GM23338 (cell line): ENCODE results near the gene QRFP. TPM values are rescaled to one million over a fixed set of nuclear protein-coding genes. Genes with fewer than 3 reads are reported as not detected.

Experiments used
- ATAC-seq: fragments of 200-7000 bp; cut with Tn5 transposase; 3 replicates; pipeline ENCODE4 v1.9.1; 2020
- DNase-seq: peaks from one replicate; pipeline ENCODE4 v3.0.0-alpha.2; 2015; ENCODE audit warnings: low spot score
- H2AFZ ChIP-seq: fragments of 200-600 bp; sonication (generic); 2 replicates; pipeline ENCODE4 v1.8.0; 2016; ENCODE audit warnings: antibody characterized with exemption, mild to moderate bottlenecking, moderate library complexity
- H3F3A ChIP-seq: fragments of 200-600 bp; sonication (generic); replicated peaks from 2 replicates; pipeline ENCODE4 v1.8.0; 2017; ENCODE audit warnings: antibody characterized with exemption, mixed run types, low read depth
- H3K27ac ChIP-seq: fragments of 200-600 bp; sonication (generic); 2 replicates; pipeline ENCODE4 v1.6.1; 2016; ENCODE audit warnings: low read depth
- H3K27me3 ChIP-seq: fragments of 200-600 bp; sonication (generic); 2 replicates; pipeline ENCODE4 v1.8.0; 2016; ENCODE audit warnings: mild to moderate bottlenecking, mixed run types, moderate library complexity; ENCODE audit not compliant: insufficient read depth
- H3K36me3 ChIP-seq: fragments of 200-600 bp; sonication (generic); 2 replicates; pipeline ENCODE4 v1.8.0; 2016; ENCODE audit warnings: mild to moderate bottlenecking; ENCODE audit not compliant: insufficient read depth
- H3K4me1 ChIP-seq: fragments of 200-600 bp; sonication (generic); 2 replicates; pipeline ENCODE4 v1.8.0; 2016; ENCODE audit warnings: mild to moderate bottlenecking, moderate library complexity; ENCODE audit not compliant: insufficient read depth
- H3K4me2 ChIP-seq: fragments of 200-600 bp; sonication (generic); 2 replicates; pipeline ENCODE4 v1.7.1; 2017; ENCODE audit warnings: mixed run types
- H3K4me3 ChIP-seq: fragments of 200-600 bp; sonication (generic); 2 replicates; pipeline ENCODE4 v1.6.1; 2016; ENCODE audit warnings: mixed run types
- H3K79me2 ChIP-seq: fragments of 200-600 bp; sonication (generic); replicated peaks from 2 replicates; pipeline ENCODE4 v1.8.0; 2017; ENCODE audit warnings: mild to moderate bottlenecking; ENCODE audit not compliant: insufficient read depth
- H3K9me2 ChIP-seq: fragments of 200-600 bp; sonication (generic); 2 replicates; pipeline ENCODE4 v1.8.0; 2017; ENCODE audit not compliant: insufficient read depth
- H4K20me1 ChIP-seq: fragments of 200-600 bp; sonication (generic); replicated peaks from 2 replicates; pipeline ENCODE4 v1.8.0; 2017; ENCODE audit warnings: mild to moderate bottlenecking; ENCODE audit not compliant: insufficient read depth
- H3K27ac Mint-ChIP-seq: 2 replicates; pipeline ENCODE4 v1.8.0; 2020; ENCODE audit warnings: inconsistent platforms, mild to moderate bottlenecking, moderate library complexity, mixed read lengths
- H3K27me3 Mint-ChIP-seq: 3 replicates; pipeline ENCODE4 v1.8.0; 2022; ENCODE audit warnings: low read depth, mild to moderate bottlenecking, moderate library complexity, mixed read lengths, inconsistent platforms; ENCODE audit not compliant: insufficient read depth, poor library complexity
- H3K36me3 Mint-ChIP-seq: 3 replicates; pipeline ENCODE4 v1.8.0; 2021; ENCODE audit warnings: low read depth, mild to moderate bottlenecking, inconsistent platforms, moderate library complexity, mixed read lengths
- H3K4me1 Mint-ChIP-seq: 3 replicates; pipeline ENCODE4 v1.8.0; 2020; ENCODE audit warnings: mild to moderate bottlenecking, inconsistent platforms, mixed read lengths
- H3K4me3 Mint-ChIP-seq: 3 replicates; pipeline ENCODE4 v1.8.0; 2021; ENCODE audit warnings: moderate library complexity, mild to moderate bottlenecking, inconsistent platforms, mixed read lengths
- H3K9me3 Mint-ChIP-seq: 3 replicates; pipeline ENCODE4 v1.8.0; 2020; ENCODE audit warnings: moderate library complexity, mild to moderate bottlenecking, inconsistent platforms, mixed read lengths
- CREB1 ChIP-seq: fragments of 250-450 bp; sonication (Bioruptor Pico); IDR thresholded peaks from 2 replicates; pipeline ENCODE4 v1.5.0; 2020; ENCODE audit warnings: low read depth, mild to moderate bottlenecking, moderate library complexity
- EZH2 ChIP-seq: fragments of 200-600 bp; sonication (generic); IDR thresholded peaks from one replicate; pipeline ENCODE4 v1.8.0; 2017; ENCODE audit warnings: antibody characterized with exemption, mild to moderate bottlenecking, low read depth; ENCODE audit not compliant: unreplicated experiment
- JUNB ChIP-seq: IDR thresholded peaks from one replicate; pipeline ENCODE4 v1.6.1; 2016; ENCODE audit warnings: antibody characterized with exemption; ENCODE audit not compliant: unreplicated experiment
- NANOG ChIP-seq: IDR thresholded peaks from 2 replicates; pipeline ENCODE4 v1.6.1; 2016; ENCODE audit warnings: antibody characterized with exemption, borderline replicate concordance
- POLR2AphosphoS5 ChIP-seq: IDR thresholded peaks from 2 replicates; pipeline ENCODE4 v1.6.1; 2016; ENCODE audit warnings: antibody characterized with exemption, low read depth
- STAT1 ChIP-seq: IDR thresholded peaks from one replicate; pipeline ENCODE4 v1.6.1; 2016; ENCODE audit warnings: antibody characterized with exemption; ENCODE audit not compliant: unreplicated experiment
- ZNF114 ChIP-seq: fragments of 250-450 bp; sonication (Bioruptor Pico); IDR thresholded peaks from 2 replicates; pipeline ENCODE4 v1.5.0; 2020; ENCODE audit warnings: mild to moderate bottlenecking, moderate library complexity
- ZNF331 ChIP-seq: fragments of 250-450 bp; sonication (Bioruptor Pico); IDR thresholded peaks from 2 replicates; pipeline ENCODE4 v1.5.0; 2020; ENCODE audit warnings: low read depth, mild to moderate bottlenecking, moderate library complexity
- polyA plus RNA-seq: library from polyadenylated mRNA; unstranded; fragments of >200 nt; fragmentation: Nextera tagmentation; extraction: Ambion mirVana; gene quantifications from 2 replicates; pipeline ENCODE4 v1.2.1, GENCODE V29; 2016
- total RNA-seq: library from RNA; depleted of rRNA; stranded (reverse); fragments of >200 nt; shearing (Covaris generic); gene quantifications from 2 replicates; pipeline ENCODE4 v1.2.3, GENCODE V29; 2014
- TF ChIP-seq, protein P1 (sequence below): IDR thresholded peaks from 2 replicates; pipeline ENCODE4 v1.6.1; 2016; ENCODE audit warnings: antibody characterized with exemption
- TF ChIP-seq, protein P2 (sequence below), 2 experiments: fragments of 200-600 bp in 1 of 2; sonication (generic) in 1 of 2; conservative IDR thresholded peaks; 2 replicates each; pipeline versions ENCODE4 v1.5.1 to v1.6.1; 2016 to 2017; ENCODE audit warnings: antibody characterized with exemption in 2 of 2, low read depth in 2 of 2, mild to moderate bottlenecking in 2 of 2, moderate library complexity in 1 of 2

The QRFP gene
- total and polyA plus RNA-seq, 2 experiments from 2014 or later = not detected

DNA sequence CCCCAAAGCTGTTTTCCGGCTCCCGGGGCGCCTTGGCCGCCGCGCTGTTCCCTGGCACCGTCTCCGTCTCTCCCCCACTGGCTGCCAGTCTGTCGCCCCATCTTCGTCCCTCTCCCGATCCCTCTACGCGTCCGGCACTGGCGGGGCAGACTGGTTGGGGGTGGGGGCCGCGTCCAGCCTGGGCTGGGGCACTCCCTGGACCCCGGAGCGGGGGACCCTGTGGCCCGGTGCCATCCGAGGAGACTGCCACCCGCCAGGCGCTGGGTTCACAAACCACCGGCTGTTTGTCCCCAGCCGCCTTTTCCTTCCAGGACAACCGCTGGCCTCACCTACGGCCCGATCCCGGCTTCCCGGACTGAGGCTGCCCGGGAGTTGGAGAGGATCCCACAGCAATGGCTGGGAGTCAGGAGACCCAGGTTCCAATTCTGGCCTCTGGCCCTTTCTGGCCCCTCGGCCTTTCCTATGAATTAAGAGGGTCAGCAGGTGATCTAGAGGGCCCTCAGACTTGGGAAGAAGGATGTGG lies 43.5 kb upstream of the QRFP start:
- peak; percentile 1 for ATAC-seq
- Histone ChIP-seq H3K4me2 (peak overlapping the region; percentile 96), H3F3A (peaks cover 14% of the 10 kb centered on the region), H3K9me2 (no peaks in the 10 kb centered on the region), H3K36me3 (no peaks in the 10 kb centered on the region), H3K27me3 (peaks cover 48% of the 10 kb centered on the region), H3K79me2 (no peaks in the 10 kb centered on the region), H3K4me1 (peaks cover 26% of the 10 kb centered on the region), H2AFZ (peak overlapping the region; percentile 57), H3K4me3 (peak overlapping the region; percentile 96), H4K20me1 (no peaks in the 10 kb centered on the region), H3K27ac (no peak overlapping the region)
- no peak overlapping the region for H3K27ac Mint-ChIP-seq
- H3K27me3 Mint-ChIP-seq = peaks cover 49% of the 10 kb centered on the region
- TF ChIP-seq NANOG (no peak), EZH2 (peak; percentile 53)
- TF ChIP-seq, protein P1, sequence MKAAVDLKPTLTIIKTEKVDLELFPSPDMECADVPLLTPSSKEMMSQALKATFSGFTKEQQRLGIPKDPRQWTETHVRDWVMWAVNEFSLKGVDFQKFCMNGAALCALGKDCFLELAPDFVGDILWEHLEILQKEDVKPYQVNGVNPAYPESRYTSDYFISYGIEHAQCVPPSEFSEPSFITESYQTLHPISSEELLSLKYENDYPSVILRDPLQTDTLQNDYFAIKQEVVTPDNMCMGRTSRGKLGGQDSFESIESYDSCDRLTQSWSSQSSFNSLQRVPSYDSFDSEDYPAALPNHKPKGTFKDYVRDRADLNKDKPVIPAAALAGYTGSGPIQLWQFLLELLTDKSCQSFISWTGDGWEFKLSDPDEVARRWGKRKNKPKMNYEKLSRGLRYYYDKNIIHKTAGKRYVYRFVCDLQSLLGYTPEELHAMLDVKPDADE = no peak
- H3K4me3 Mint-ChIP-seq = peak overlapping the region; percentile 70; the same call in 2 of the 3 replicates
- no peaks in the 10 kb centered on the region; the same call in 2 of the 3 replicates for H3K36me3 Mint-ChIP-seq
- H3K9me3 Mint-ChIP-seq = no peaks in the 10 kb centered on the region; the same call in 2 of the 3 replicates
- H3K4me1 Mint-ChIP-seq = peaks cover 34% of the 10 kb centered on the region
- peak; percentile 42 for DNase-seq

DNA sequence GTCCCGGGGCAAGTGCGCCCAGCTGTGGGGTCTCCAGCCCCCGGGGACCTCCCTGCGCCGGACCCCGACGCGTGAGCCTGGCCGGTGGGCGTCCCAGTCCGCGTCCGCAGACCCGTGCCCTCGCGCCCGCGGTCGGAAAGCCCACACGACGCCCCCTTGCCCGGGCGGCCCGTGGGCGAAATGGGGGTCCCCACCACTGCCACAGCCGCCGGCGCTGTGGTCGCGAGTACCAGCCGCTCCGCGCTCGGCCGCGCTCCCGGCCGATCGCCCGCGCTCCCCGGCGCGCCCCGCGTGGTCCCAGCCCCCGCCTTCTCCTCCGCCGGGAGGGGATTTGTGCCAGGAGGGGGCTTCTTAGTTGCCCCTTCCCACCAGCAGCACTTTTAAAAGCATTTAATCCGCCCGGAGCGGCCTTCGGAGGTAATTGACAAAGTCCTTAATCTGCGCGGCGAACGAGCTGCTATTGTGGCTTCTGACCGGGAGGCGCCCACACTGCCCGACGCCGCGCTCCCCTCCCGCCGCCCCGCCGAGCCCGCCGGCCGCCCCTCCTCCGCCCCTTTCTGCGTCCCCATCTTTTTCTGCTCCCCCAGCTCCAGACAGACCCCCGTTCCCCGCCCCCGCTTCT lies 42.9 kb upstream of the QRFP start:
- H3K4me3 Mint-ChIP-seq = peak overlapping the region; percentile 70; the same call in 2 of the 3 replicates
- Histone ChIP-seq H3K9me2 (no peaks in the 10 kb centered on the region), H3K4me2 (peak overlapping the region; percentile 96), H3K79me2 (no peaks in the 10 kb centered on the region), H3K27ac (no peak overlapping the region), H3F3A (peaks cover 14% of the 10 kb centered on the region), H3K36me3 (no peaks in the 10 kb centered on the region), H3K4me1 (peaks cover 28% of the 10 kb centered on the region), H3K27me3 (peaks cover 48% of the 10 kb centered on the region), H2AFZ (peak overlapping the region; percentile 87), H3K4me3 (peak overlapping the region; percentile 96), H4K20me1 (no peaks in the 10 kb centered on the region)
- H3K27me3 Mint-ChIP-seq = peaks cover 55% of the 10 kb centered on the region
- ATAC-seq (peak; percentile 5), DNase-seq (peak; percentile 68)
- H3K9me3 Mint-ChIP-seq = no peaks in the 10 kb centered on the region; the same call in 2 of the 3 replicates
- TF ChIP-seq EZH2 (peak; percentile 34), ZNF331 (CRISPR knock-in tag) (no peak)
- H3K36me3 Mint-ChIP-seq = no peaks in the 10 kb centered on the region; the same call in 2 of the 3 replicates
- peaks cover 39% of the 10 kb centered on the region for H3K4me1 Mint-ChIP-seq
- no peak overlapping the region for H3K27ac Mint-ChIP-seq

DNA sequence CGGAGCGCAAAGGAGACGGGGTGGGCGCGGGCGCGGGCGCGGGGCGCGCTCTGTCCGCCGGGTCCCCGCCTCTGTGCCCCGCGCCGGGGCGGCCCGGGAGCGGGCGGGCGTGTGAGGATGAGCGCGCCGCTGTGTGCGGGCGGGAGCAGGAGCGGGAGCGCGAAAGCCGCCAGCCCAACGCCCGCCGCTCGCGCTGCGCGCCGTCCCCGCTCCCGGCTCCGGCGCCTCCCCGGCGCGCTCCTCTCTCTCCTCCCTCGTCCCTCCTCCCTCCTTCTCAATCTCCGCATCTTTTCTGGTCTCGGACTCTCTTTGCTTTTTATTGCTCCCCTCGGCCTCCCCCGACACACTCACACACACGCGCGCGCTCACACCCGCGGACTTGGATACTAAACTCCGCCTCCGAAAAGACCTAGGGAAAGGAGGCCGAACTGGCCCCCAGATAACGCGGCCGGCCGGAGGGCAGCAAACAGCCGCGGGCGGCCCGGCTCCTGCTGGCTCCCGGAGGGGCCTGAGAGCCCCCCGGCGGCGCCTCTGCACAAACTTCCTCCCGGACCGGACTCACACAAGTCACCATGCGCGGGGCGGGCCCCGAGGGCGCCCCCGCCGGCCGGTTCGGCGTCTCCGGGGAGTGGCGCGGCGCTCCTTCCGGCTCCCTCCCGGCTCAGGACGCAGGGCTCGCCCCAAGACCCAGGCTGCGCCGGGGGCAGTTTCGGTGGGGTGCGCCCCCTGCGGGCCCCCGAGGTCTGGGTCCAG lies 42.2 kb upstream of the QRFP start, which contains the start of gene FIBCD1:
Gene FIBCD1 (minus strand): TSS at position 596 of the 753 bp plus-strand sequence. CDS start 640 bp downstream, outside the sequence.
- peak within 1 kb of the TSS; percentile 96 for H3K4me3 ChIP-seq
- ATAC-seq = peak; percentile 29
- no peaks in the 10 kb centered on the region for H3K9me2 ChIP-seq
- H2AFZ ChIP-seq = peak within 1 kb of the TSS; percentile 100
- H3K79me2 ChIP-seq = no peaks in the 10 kb centered on the region
- Mint-ChIP-seq H3K4me3 (peak within 1 kb of the TSS; percentile 90), H3K36me3 (no peaks in the 10 kb centered on the region; the same call in 2 of the 3 replicates), H3K9me3 (no peaks in the 10 kb centered on the region; the same call in 2 of the 3 replicates), H3K4me1 (peaks cover 43% of the 10 kb centered on the region), H3K27me3 (peaks cover 54% of the 10 kb centered on the region), H3K27ac (no peak within 1 kb of the TSS)
- no peaks in the 10 kb centered on the region for H3K36me3 ChIP-seq
- peak within 1 kb of the TSS; percentile 96 for H3K4me2 ChIP-seq
- peaks cover 48% of the 10 kb centered on the region for H3K27me3 ChIP-seq
- no peak within 1 kb of the TSS for H3K27ac ChIP-seq
- peaks cover 14% of the 10 kb centered on the region for H3F3A ChIP-seq
- H4K20me1 ChIP-seq = no peaks in the 10 kb centered on the region
- peak; percentile 80 for DNase-seq
- H3K4me1 ChIP-seq = peaks cover 35% of the 10 kb centered on the region
- no peak for TF ChIP-seq STAT1
- peak; percentile 35; the same call in 1 of the 2 replicates for TF ChIP-seq POLR2AphosphoS5
- TF ChIP-seq CREB1 (CRISPR knock-in tag) = no peak
- no peak for TF ChIP-seq NANOG
- no peak for TF ChIP-seq JUNB
- TF ChIP-seq, protein P2, sequence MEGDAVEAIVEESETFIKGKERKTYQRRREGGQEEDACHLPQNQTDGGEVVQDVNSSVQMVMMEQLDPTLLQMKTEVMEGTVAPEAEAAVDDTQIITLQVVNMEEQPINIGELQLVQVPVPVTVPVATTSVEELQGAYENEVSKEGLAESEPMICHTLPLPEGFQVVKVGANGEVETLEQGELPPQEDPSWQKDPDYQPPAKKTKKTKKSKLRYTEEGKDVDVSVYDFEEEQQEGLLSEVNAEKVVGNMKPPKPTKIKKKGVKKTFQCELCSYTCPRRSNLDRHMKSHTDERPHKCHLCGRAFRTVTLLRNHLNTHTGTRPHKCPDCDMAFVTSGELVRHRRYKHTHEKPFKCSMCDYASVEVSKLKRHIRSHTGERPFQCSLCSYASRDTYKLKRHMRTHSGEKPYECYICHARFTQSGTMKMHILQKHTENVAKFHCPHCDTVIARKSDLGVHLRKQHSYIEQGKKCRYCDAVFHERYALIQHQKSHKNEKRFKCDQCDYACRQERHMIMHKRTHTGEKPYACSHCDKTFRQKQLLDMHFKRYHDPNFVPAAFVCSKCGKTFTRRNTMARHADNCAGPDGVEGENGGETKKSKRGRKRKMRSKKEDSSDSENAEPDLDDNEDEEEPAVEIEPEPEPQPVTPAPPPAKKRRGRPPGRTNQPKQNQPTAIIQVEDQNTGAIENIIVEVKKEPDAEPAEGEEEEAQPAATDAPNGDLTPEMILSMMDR (conservative IDR thresholded peaks at IDR 0.05; ENCODE audit: low read depth in 2 of 2) = peak in 1 of 2 experiments; percentile 46; a peak in 3 of 4 replicates
- TF ChIP-seq ZNF331 (CRISPR knock-in tag) = no peak
- peak; percentile 62 for TF ChIP-seq EZH2
- TF ChIP-seq ZNF114 = no peak
